WTC11 (cell line): ENCODE measurements around the gene GABRG3. TPM values are rescaled to one million over a fixed set of nuclear protein-coding genes. Genes with fewer than 3 reads are reported as not detected.

ENCODE experiments used
- ATAC-seq: fragments of 200-7000 bp; cut with Tn5 transposase; 2 replicates; pipeline ENCODE4 v1.10.0; 2021; ENCODE audit warnings: mild to moderate bottlenecking, moderate library complexity
- CTCF ChIA-PET: fragments of 300-600 bp; sonication (Branson Sonifier 250); formaldehyde crosslinking; loops from one replicate; lab custom pipeline; 2021; ENCODE audit warnings: antibody characterized with exemption; lab: Charles Lee
- POLR2A ChIA-PET: fragments of 350-600 bp; sonication (Branson Sonifier 250); formaldehyde crosslinking; loops from one replicate; lab custom pipeline; 2021; ENCODE audit warnings: antibody characterized with exemption; lab: Charles Lee
- DNase-seq: peaks from one replicate; pipeline ENCODE4 v3.0.0; 2021; ENCODE audit warnings: low spot score
- H3K27ac Mint-ChIP-seq: 2 replicates; pipeline ENCODE4 v1.8.0; 2021; ENCODE audit warnings: mixed read lengths
- H3K27me3 Mint-ChIP-seq: 2 replicates; pipeline ENCODE4 v1.8.0; 2021; ENCODE audit warnings: low read depth, mild to moderate bottlenecking, moderate library complexity, mixed read lengths
- H3K36me3 Mint-ChIP-seq: 2 replicates; pipeline ENCODE4 v1.8.0; 2021; ENCODE audit warnings: mixed read lengths
- H3K4me1 Mint-ChIP-seq: 2 replicates; pipeline ENCODE4 v1.8.0; 2022; ENCODE audit warnings: mixed read lengths
- H3K4me3 Mint-ChIP-seq: 2 replicates; pipeline ENCODE4 v1.8.0; 2021; ENCODE audit warnings: mild to moderate bottlenecking, moderate library complexity, mixed read lengths
- H3K9me3 Mint-ChIP-seq: 2 replicates; pipeline ENCODE4 v1.8.0; 2021; ENCODE audit warnings: mixed read lengths
- CTCF ChIP-seq: fragments of 200-600 bp; IDR thresholded peaks from 2 replicates; pipeline ENCODE4 v1.8.0; 2022; ENCODE audit warnings: antibody characterized with exemption
- ESRRA ChIP-seq: sonication (generic); formaldehyde crosslinking; IDR thresholded peaks from 2 replicates; pipeline ENCODE4 v1.8.1; 2022; ENCODE audit warnings: mild to moderate bottlenecking, missing genetic modification reagents, borderline replicate concordance
- HMGA2 ChIP-seq: fragments of 250-450 bp; sonication (Bioruptor Pico); IDR thresholded peaks from 2 replicates; pipeline ENCODE4 v1.4.0; 2021; ENCODE audit warnings: mild to moderate bottlenecking, moderate library complexity
- MLX ChIP-seq: sonication (generic); formaldehyde crosslinking; IDR thresholded peaks from 2 replicates; pipeline ENCODE4 v1.8.1; 2023; ENCODE audit warnings: mild to moderate bottlenecking, missing genetic modification reagents, moderate library complexity
- NFATC4 ChIP-seq: fragments of 250-450 bp; sonication (Bioruptor Pico); IDR thresholded peaks from 2 replicates; pipeline ENCODE4 v1.9.0; 2021; ENCODE audit warnings: mild to moderate bottlenecking
- PRDM15 ChIP-seq: sonication (generic); formaldehyde crosslinking; IDR thresholded peaks from 2 replicates; pipeline ENCODE4 v1.8.0; 2022; ENCODE audit warnings: missing genetic modification reagents
- RELA ChIP-seq: sonication (generic); formaldehyde crosslinking; IDR thresholded peaks from 2 replicates; pipeline ENCODE4 v1.8.1; 2022; ENCODE audit warnings: missing genetic modification reagents, mild to moderate bottlenecking, borderline replicate concordance
- RORB ChIP-seq: fragments of 250-450 bp; sonication (Bioruptor Pico); IDR thresholded peaks from 2 replicates; pipeline ENCODE4 v1.9.0; 2021; ENCODE audit warnings: mild to moderate bottlenecking
- SMAD3 ChIP-seq: sonication (generic); formaldehyde crosslinking; IDR thresholded peaks from 2 replicates; pipeline ENCODE4 v1.8.0; 2022; ENCODE audit warnings: missing genetic modification reagents, mild to moderate bottlenecking, borderline replicate concordance
- SOX15 ChIP-seq: fragments of 250-450 bp; sonication (Bioruptor Pico); IDR thresholded peaks from 2 replicates; pipeline ENCODE4 v1.9.0; 2021; ENCODE audit warnings: mild to moderate bottlenecking
- ZNF425 ChIP-seq: fragments of 250-450 bp; sonication (Bioruptor Pico); conservative IDR thresholded peaks from 2 replicates; pipeline ENCODE4 v1.9.0; 2021; ENCODE audit warnings: mild to moderate bottlenecking
- total RNA-seq: library from RNA; stranded (reverse); gene quantifications from 3 replicates; pipeline ENCODE4 v1.2.3, GENCODE V29; 2021
- TF ChIP-seq, protein P1 (sequence below): sonication (generic); formaldehyde crosslinking; IDR thresholded peaks from 2 replicates; pipeline ENCODE4 v1.8.0; 2023; ENCODE audit warnings: missing genetic modification reagents, mild to moderate bottlenecking, borderline replicate concordance
- TF ChIP-seq, protein P2 (sequence below): sonication (generic); formaldehyde crosslinking; conservative IDR thresholded peaks from 2 replicates; pipeline ENCODE4 v1.8.1; 2023; ENCODE audit warnings: mild to moderate bottlenecking, low read depth, missing genetic modification reagents, moderate library complexity

Gene GABRG3
- total RNA-seq, 1 experiment from 2014 or later, result 0.72 TPM

- ATAC-seq, result no peak
Observed at GRCh38 chr15:27293607-27294006, 322.6 kb downstream of the GABRG3 start.

GRCh38 chr15:27317736-27318135 lies 346.8 kb downstream of the GABRG3 start:
- no peaks in the 10 kb centered on the region for H3K9me3 Mint-ChIP-seq
- CTCF ChIA-PET, result interaction anchor here (0.5 to 1.8 kb wide), 3 partner anchors 22 to 231 kb away, joined by 4 to 6 read pairs (median 6); no protein-coding TSS in a partner anchor
- no peak for ATAC-seq

More at GRCh38 chr15:27293607-27294006, 322.6 kb downstream of the GABRG3 start:
- Mint-ChIP-seq H3K27ac (no peak overlapping the region), H3K27me3 (no peaks in the 10 kb centered on the region; the same call in 1 of the 2 replicates), H3K4me1 (peaks cover 3% of the 10 kb centered on the region; the same call in 1 of the 2 replicates), H3K9me3 (no peaks in the 10 kb centered on the region; the same call in 1 of the 2 replicates), H3K4me3 (no peak overlapping the region), H3K36me3 (no peaks in the 10 kb centered on the region)
- ChIA-PET POLR2A (no interaction called here), CTCF (interaction anchor here (0.7 to 1.0 kb wide), 2 partner anchors 65 to 387 kb away, joined by 3 read pairs; no protein-coding TSS in a partner anchor)
- no peak for TF ChIP-seq MLX (CRISPR knock-in tag)
- DNase-seq, result no peak

More at GRCh38 chr15:27317736-27318135, 346.8 kb downstream of the GABRG3 start:
- H3K27ac Mint-ChIP-seq, result no peak overlapping the region
- DNase-seq, result no peak
- H3K4me3 Mint-ChIP-seq, result no peak overlapping the region
- H3K36me3 Mint-ChIP-seq, result no peaks in the 10 kb centered on the region
- no peaks in the 10 kb centered on the region for H3K27me3 Mint-ChIP-seq
- peaks cover 5% of the 10 kb centered on the region for H3K4me1 Mint-ChIP-seq
- POLR2A ChIA-PET, result no interaction called here
- TF ChIP-seq SOX15 (CRISPR knock-in tag), result no peak
- TF ChIP-seq RORB (CRISPR knock-in tag), result no peak
- TF ChIP-seq SMAD3 (CRISPR knock-in tag), result no peak
- TF ChIP-seq, protein P1, sequence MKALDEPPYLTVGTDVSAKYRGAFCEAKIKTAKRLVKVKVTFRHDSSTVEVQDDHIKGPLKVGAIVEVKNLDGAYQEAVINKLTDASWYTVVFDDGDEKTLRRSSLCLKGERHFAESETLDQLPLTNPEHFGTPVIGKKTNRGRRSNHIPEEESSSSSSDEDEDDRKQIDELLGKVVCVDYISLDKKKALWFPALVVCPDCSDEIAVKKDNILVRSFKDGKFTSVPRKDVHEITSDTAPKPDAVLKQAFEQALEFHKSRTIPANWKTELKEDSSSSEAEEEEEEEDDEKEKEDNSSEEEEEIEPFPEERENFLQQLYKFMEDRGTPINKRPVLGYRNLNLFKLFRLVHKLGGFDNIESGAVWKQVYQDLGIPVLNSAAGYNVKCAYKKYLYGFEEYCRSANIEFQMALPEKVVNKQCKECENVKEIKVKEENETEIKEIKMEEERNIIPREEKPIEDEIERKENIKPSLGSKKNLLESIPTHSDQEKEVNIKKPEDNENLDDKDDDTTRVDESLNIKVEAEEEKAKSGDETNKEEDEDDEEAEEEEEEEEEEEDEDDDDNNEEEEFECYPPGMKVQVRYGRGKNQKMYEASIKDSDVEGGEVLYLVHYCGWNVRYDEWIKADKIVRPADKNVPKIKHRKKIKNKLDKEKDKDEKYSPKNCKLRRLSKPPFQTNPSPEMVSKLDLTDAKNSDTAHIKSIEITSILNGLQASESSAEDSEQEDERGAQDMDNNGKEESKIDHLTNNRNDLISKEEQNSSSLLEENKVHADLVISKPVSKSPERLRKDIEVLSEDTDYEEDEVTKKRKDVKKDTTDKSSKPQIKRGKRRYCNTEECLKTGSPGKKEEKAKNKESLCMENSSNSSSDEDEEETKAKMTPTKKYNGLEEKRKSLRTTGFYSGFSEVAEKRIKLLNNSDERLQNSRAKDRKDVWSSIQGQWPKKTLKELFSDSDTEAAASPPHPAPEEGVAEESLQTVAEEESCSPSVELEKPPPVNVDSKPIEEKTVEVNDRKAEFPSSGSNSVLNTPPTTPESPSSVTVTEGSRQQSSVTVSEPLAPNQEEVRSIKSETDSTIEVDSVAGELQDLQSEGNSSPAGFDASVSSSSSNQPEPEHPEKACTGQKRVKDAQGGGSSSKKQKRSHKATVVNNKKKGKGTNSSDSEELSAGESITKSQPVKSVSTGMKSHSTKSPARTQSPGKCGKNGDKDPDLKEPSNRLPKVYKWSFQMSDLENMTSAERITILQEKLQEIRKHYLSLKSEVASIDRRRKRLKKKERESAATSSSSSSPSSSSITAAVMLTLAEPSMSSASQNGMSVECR (CRISPR knock-in tag), result no peak
- TF ChIP-seq PRDM15 (CRISPR knock-in tag), result no peak
- TF ChIP-seq RELA, result no peak
- no peak for TF ChIP-seq ESRRA (CRISPR knock-in tag)
- TF ChIP-seq NFATC4, result no peak
- TF ChIP-seq HMGA2, result no peak
- TF ChIP-seq, protein P2, sequence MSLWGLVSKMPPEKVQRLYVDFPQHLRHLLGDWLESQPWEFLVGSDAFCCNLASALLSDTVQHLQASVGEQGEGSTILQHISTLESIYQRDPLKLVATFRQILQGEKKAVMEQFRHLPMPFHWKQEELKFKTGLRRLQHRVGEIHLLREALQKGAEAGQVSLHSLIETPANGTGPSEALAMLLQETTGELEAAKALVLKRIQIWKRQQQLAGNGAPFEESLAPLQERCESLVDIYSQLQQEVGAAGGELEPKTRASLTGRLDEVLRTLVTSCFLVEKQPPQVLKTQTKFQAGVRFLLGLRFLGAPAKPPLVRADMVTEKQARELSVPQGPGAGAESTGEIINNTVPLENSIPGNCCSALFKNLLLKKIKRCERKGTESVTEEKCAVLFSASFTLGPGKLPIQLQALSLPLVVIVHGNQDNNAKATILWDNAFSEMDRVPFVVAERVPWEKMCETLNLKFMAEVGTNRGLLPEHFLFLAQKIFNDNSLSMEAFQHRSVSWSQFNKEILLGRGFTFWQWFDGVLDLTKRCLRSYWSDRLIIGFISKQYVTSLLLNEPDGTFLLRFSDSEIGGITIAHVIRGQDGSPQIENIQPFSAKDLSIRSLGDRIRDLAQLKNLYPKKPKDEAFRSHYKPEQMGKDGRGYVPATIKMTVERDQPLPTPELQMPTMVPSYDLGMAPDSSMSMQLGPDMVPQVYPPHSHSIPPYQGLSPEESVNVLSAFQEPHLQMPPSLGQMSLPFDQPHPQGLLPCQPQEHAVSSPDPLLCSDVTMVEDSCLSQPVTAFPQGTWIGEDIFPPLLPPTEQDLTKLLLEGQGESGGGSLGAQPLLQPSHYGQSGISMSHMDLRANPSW (CRISPR knock-in tag), result no peak
- no peak for TF ChIP-seq ZNF425 (CRISPR knock-in tag)
- TF ChIP-seq CTCF, result no peak
